RWPE2 (cell line): Measurements from ENCODE around the gene TMEM150A.
A peak's percentile ranks its signal among the peaks of the same experiment; 100 is the strongest.
"Not testable (repeated sequence)": the region's sequence is repeated elsewhere in the genome, so short reads cannot be mapped to it uniquely, and the experiment has no call there.

ENCODE experiments used
- ATAC-seq: fragments of 200-7000 bp; cut with Tn5 transposase; 3 replicates; pipeline ENCODE4 v1.9.1; 2021; ENCODE audit warnings: low read depth
- DNase-seq: peaks from one replicate; pipeline ENCODE4 v3.0.0-alpha.2; 2020; ENCODE audit warnings: low spot score
- H3K27ac ChIP-seq: fragments of 450-650 bp; 2 replicates; pipeline ENCODE4 v1.5.1; 2017; ENCODE audit warnings: mild to moderate bottlenecking; ENCODE audit not compliant: poor library complexity, severe bottlenecking
- H3K27me3 ChIP-seq: fragments of 250-450 bp; sonication (Bioruptor Pico); 2 replicates; pipeline ENCODE4 v1.5.1; 2021; ENCODE audit warnings: mild to moderate bottlenecking, moderate library complexity; ENCODE audit not compliant: insufficient read depth, poor library complexity, severe bottlenecking
- H3K36me3 ChIP-seq: fragments of 250-450 bp; sonication (Bioruptor Pico); 2 replicates; pipeline ENCODE4 v1.5.1; 2020; ENCODE audit warnings: low read depth, mild to moderate bottlenecking, moderate library complexity
- H3K4me1 ChIP-seq: fragments of 250-450 bp; sonication (Bioruptor Pico); 2 replicates; pipeline ENCODE4 v1.5.1; 2021; ENCODE audit warnings: mild to moderate bottlenecking, moderate library complexity; ENCODE audit not compliant: insufficient read depth, poor library complexity, severe bottlenecking
- H3K4me3 ChIP-seq: fragments of 250-450 bp; sonication (Bioruptor Pico); 2 replicates; pipeline ENCODE4 v1.5.1; 2021; ENCODE audit warnings: mild to moderate bottlenecking, moderate library complexity; ENCODE audit not compliant: severe bottlenecking
- H3K9me3 ChIP-seq: fragments of 250-450 bp; sonication (Bioruptor Pico); 2 replicates; pipeline ENCODE4 v1.5.1; 2021; ENCODE audit warnings: mild to moderate bottlenecking, moderate library complexity; ENCODE audit not compliant: severe bottlenecking
- CTCF ChIP-seq: fragments of 450-650 bp; IDR thresholded peaks from one replicate; pipeline ENCODE4 v1.5.1; 2017; ENCODE audit warnings: mild to moderate bottlenecking, moderate library complexity; ENCODE audit not compliant: poor library complexity, severe bottlenecking

TMEM150A gene

GRCh38 chr2:85607268-85608215, 5.0 kb upstream of the TMEM150A start:
- Histone ChIP-seq H3K4me1 (peaks cover 20% of the 10 kb centered on the region), H3K36me3 (peaks cover 14% of the 10 kb centered on the region), H3K27ac (no peak overlapping the region), H3K9me3 (no peaks in the 10 kb centered on the region), H3K4me3 (no peak overlapping the region), H3K27me3 (no peaks in the 10 kb centered on the region)
- no peak for DNase-seq
- no peak for ATAC-seq
- no peak for TF ChIP-seq CTCF

GRCh38 chr2:85606116-85606455, 3.6 kb upstream of the TMEM150A start:
- no peak for ATAC-seq

GRCh38 chr2:85605406-85606115, 3.1 kb upstream of the TMEM150A start:
- H3K9me3 ChIP-seq: no peaks in the 10 kb centered on the region
- no peak for DNase-seq
- no peak for ATAC-seq
- H3K36me3 ChIP-seq: peaks cover 14% of the 10 kb centered on the region
- H3K4me3 ChIP-seq: no peak overlapping the region
- H3K4me1 ChIP-seq: peaks cover 20% of the 10 kb centered on the region
- no peak for TF ChIP-seq CTCF
- H3K27ac ChIP-seq: peak overlapping the region; percentile 15
- no peaks in the 10 kb centered on the region for H3K27me3 ChIP-seq

More at GRCh38 chr2:85606116-85606455, 3.6 kb upstream of the TMEM150A start:
- no peak for TF ChIP-seq CTCF
- no peak overlapping the region for H3K27ac ChIP-seq
- H3K9me3 ChIP-seq: no peaks in the 10 kb centered on the region
- H3K4me1 ChIP-seq: peaks cover 20% of the 10 kb centered on the region
- no peaks in the 10 kb centered on the region for H3K27me3 ChIP-seq
- no peak for DNase-seq
- H3K36me3 ChIP-seq: peaks cover 14% of the 10 kb centered on the region
- no peak overlapping the region for H3K4me3 ChIP-seq

GRCh38 chr2:85604568-85605339, 2.3 kb upstream of the TMEM150A start:
- H3K27ac ChIP-seq: peak overlapping the region; percentile 15
- no peaks in the 10 kb centered on the region for H3K9me3 ChIP-seq
- H3K4me1 ChIP-seq: peaks cover 20% of the 10 kb centered on the region
- H3K36me3 ChIP-seq: peaks cover 10% of the 10 kb centered on the region
- DNase-seq (no peak), ATAC-seq (no peak)
- no peak for TF ChIP-seq CTCF
- H3K27me3 ChIP-seq: no peaks in the 10 kb centered on the region
- H3K4me3 ChIP-seq: no peak overlapping the region

- peak overlapping the region; percentile 15 for H3K27ac ChIP-seq
- H3K4me1 ChIP-seq: peaks cover 20% of the 10 kb centered on the region
- not testable (repeated sequence) for ATAC-seq, H3K36me3 ChIP-seq, H3K27me3 ChIP-seq, DNase-seq, H3K9me3 ChIP-seq
- H3K4me3 ChIP-seq: peak overlapping the region; percentile 58
Measured at GRCh38 chr2:85604133-85604444, 1.6 kb upstream of the TMEM150A start.
